ENCODE data around the gene TSPAN9.

Gene TSPAN9

GRCh38 chr12:3292677-3293412 is 215.7 kb downstream of the TSPAN9 start:
- peak overlapping the region; percentile 19 to 38 for H3K27ac Mint-ChIP-seq
- H3K4me1 Mint-ChIP-seq = no peaks in the 10 kb centered on the region
- H3K27me3 Mint-ChIP-seq = peaks cover 22% of the 10 kb centered on the region
- DNase-seq (no peak), ATAC-seq (no peak)
- H3K4me3 Mint-ChIP-seq = no peak overlapping the region
- no peaks in the 10 kb centered on the region for H3K9me3 Mint-ChIP-seq

GRCh38 chr12:3293446-3294161 is 216.4 kb downstream of the TSPAN9 start:
- no peaks in the 10 kb centered on the region for H3K4me1 Mint-ChIP-seq
- ATAC-seq (no peak), DNase-seq (no peak)
- H3K9me3 Mint-ChIP-seq = no peaks in the 10 kb centered on the region
- no peak overlapping the region for H3K4me3 Mint-ChIP-seq
- H3K27ac Mint-ChIP-seq = no peak overlapping the region
- H3K27me3 Mint-ChIP-seq = peaks cover 22% of the 10 kb centered on the region

- no peak for ATAC-seq
- Mint-ChIP-seq H3K27me3 (peaks cover 31% of the 10 kb centered on the region), H3K4me3 (no peak overlapping the region), H3K27ac (no peak overlapping the region), H3K9me3 (no peaks in the 10 kb centered on the region), H3K4me1 (peaks cover under 1% of the 10 kb centered on the region)
- DNase-seq = no peak
Observed at GRCh38 chr12:3294481-3294911, 217.3 kb downstream of the TSPAN9 start.

DNA sequence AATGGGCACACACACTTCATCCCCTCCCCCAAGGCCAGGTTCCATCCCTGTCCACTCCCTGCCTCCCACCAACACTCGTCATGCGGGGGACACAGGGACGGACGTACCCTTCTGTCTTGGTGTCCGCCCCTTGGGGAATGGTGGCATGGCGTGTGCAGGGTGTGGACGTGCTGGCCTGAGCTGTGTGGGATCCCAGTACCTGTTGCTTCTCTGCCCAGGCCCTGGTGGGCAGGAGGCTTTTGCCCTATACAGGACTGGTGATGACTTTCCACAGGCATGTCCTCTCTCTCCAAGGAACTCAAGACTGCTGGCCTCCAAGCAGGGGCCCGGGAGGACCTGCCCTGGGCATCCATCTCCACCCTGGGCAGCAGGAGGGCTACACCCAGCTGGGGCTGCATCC is 218.0 kb downstream of the TSPAN9 start:
- DNase-seq (no peak), ATAC-seq (no peak)
- H3K27ac Mint-ChIP-seq = no peak overlapping the region
- H3K4me3 Mint-ChIP-seq = no peak overlapping the region
- H3K4me1 Mint-ChIP-seq = peaks cover 8% of the 10 kb centered on the region
- H3K9me3 Mint-ChIP-seq = no peaks in the 10 kb centered on the region
- H3K27me3 Mint-ChIP-seq = peaks cover 39% of the 10 kb centered on the region

DNA sequence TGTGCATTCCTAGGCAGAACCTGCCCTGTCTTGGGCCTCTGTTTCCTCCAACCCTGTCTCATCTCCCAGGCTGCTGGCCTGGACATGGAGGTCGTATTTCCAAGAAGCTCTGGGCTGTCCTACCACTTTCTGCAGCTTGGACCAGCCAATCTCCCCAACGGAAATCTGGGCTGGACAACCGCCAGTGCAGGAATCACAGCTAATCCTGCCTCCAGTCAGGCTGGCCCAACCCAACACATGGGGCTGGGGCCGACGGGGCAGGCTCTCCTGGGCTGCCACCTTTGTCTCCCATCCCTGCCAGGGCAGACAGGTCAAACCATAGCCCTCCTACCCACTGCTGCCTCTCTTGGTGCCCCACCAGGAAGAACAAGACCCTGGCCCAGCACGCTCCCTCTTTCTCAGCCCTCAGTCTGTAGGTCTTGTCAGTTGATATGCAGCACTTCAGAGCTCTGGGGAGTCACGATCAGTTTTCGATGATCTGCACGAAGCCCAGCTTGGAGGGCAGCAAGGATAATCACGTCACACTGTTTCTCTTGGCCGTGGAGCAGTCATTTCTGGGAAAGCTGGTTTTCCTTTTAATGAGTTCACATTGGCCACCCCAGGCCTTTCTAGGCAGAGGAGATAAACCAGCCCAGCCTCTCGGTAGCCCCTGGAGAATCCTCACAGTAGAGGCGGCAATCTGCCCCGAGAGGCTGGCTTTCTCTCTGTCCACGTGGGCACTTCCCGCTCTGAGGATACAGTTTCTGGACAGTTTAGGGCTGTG is 218.6 kb downstream of the TSPAN9 start:
- H3K27ac Mint-ChIP-seq = no peak overlapping the region

DNA sequence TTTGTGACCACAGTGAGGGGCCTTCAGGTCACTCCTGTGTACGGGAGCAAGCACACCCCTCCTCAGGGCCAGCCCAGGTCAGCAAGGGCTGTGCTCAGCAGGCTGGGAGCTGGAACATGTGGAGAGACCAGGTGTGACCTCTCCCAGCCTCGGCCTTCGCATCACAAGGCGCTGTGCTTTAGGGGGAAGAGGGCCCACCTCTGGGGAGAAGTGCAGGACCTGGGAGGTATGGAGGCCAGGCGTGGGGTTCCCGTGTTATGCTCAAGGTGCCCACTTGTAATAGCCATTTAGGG is 219.2 kb downstream of the TSPAN9 start:
- Mint-ChIP-seq H3K9me3 (no peaks in the 10 kb centered on the region), H3K27me3 (peaks cover 48% of the 10 kb centered on the region), H3K4me1 (peaks cover 16% of the 10 kb centered on the region)

More for the DNA sequence above, 218.6 kb downstream of the TSPAN9 start:
- Mint-ChIP-seq H3K4me1 (peaks cover 14% of the 10 kb centered on the region), H3K4me3 (no peak overlapping the region), H3K27me3 (peaks cover 45% of the 10 kb centered on the region), H3K9me3 (no peaks in the 10 kb centered on the region)
- ATAC-seq (no peak), DNase-seq (no peak)

DNA sequence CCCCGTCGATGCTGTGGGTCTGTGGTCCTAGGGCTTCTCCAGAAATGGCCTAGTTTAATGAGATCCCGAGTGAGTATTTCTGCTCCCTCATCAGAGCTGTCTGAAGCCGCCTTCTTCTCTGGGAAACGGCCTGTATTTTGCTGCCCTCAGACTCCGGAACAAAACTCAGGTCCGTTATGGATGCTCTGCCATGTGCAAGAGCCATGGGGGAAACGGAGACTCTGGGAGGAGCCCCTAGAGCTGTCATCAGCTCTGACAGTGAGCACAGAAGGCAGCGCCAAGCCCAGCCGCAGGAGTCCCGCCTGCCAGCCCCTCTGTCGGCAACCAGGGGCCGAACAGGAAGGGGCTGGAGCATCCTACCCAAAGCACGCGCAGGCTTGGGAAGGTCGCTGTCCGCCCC is 221.4 kb downstream of the TSPAN9 start:
- DNase-seq = no peak
- no peak overlapping the region for H3K4me3 Mint-ChIP-seq
- H3K27ac Mint-ChIP-seq = no peak overlapping the region
- no peaks in the 10 kb centered on the region for H3K9me3 Mint-ChIP-seq
- no peak for ATAC-seq
- H3K4me1 Mint-ChIP-seq = peaks cover 16% of the 10 kb centered on the region
- H3K27me3 Mint-ChIP-seq = peaks cover 32% of the 10 kb centered on the region

More for the DNA sequence above, 219.2 kb downstream of the TSPAN9 start:
- Mint-ChIP-seq H3K27ac (no peak overlapping the region), H3K4me3 (no peak overlapping the region)
- no peak for DNase-seq
- ATAC-seq = no peak

- ATAC-seq = peak; percentile 82
- H3K27me3 Mint-ChIP-seq = peaks cover 32% of the 10 kb centered on the region
- peak; percentile 76 to 83 for DNase-seq
- H3K4me1 Mint-ChIP-seq = peaks cover 16% of the 10 kb centered on the region
- no peak overlapping the region for H3K27ac Mint-ChIP-seq
- H3K9me3 Mint-ChIP-seq = no peaks in the 10 kb centered on the region
- peak overlapping the region; percentile 71 to 72 for H3K4me3 Mint-ChIP-seq
Observed at GRCh38 chr12:3299929-3300832, 223.0 kb downstream of the TSPAN9 start.

GRCh38 chr12:3300833-3301401 is 223.7 kb downstream of the TSPAN9 start:
- Mint-ChIP-seq H3K27me3 (peaks cover 28% of the 10 kb centered on the region), H3K27ac (no peak overlapping the region), H3K4me3 (no peak overlapping the region), H3K9me3 (no peaks in the 10 kb centered on the region), H3K4me1 (peaks cover 16% of the 10 kb centered on the region)
- no peak for DNase-seq
- no peak for ATAC-seq

- Mint-ChIP-seq H3K4me1 (peaks cover 16% of the 10 kb centered on the region), H3K27ac (no peak overlapping the region), H3K9me3 (no peaks in the 10 kb centered on the region), H3K4me3 (no peak overlapping the region), H3K27me3 (peaks cover 25% of the 10 kb centered on the region)
- ATAC-seq (no peak), DNase-seq (no peak)
Observed at GRCh38 chr12:3302401-3303041, 225.3 kb downstream of the TSPAN9 start.

GRCh38 chr12:3303410-3304136 is 226.4 kb downstream of the TSPAN9 start:
- H3K27ac Mint-ChIP-seq = no peak overlapping the region
- no peaks in the 10 kb centered on the region for H3K9me3 Mint-ChIP-seq
- H3K4me1 Mint-ChIP-seq = peaks cover 16% of the 10 kb centered on the region
- no peak for DNase-seq
- H3K27me3 Mint-ChIP-seq = peaks cover 25% of the 10 kb centered on the region
- ATAC-seq = no peak
- H3K4me3 Mint-ChIP-seq = no peak overlapping the region

GRCh38 chr12:3304436-3305165 is 227.4 kb downstream of the TSPAN9 start:
- Mint-ChIP-seq H3K27ac (no peak overlapping the region), H3K27me3 (peaks cover 15% of the 10 kb centered on the region)

GRCh38 chr12:3305464-3305863 is 228.3 kb downstream of the TSPAN9 start:
- DNase-seq (no peak), ATAC-seq (no peak)
- H3K4me3 Mint-ChIP-seq = no peak overlapping the region
- peaks cover 7% of the 10 kb centered on the region for H3K27me3 Mint-ChIP-seq
- peaks cover 6% of the 10 kb centered on the region for H3K4me1 Mint-ChIP-seq
- no peak overlapping the region for H3K27ac Mint-ChIP-seq
- H3K9me3 Mint-ChIP-seq = no peaks in the 10 kb centered on the region

More at GRCh38 chr12:3304436-3305165, 227.4 kb downstream of the TSPAN9 start:
- DNase-seq (no peak), ATAC-seq (no peak)
- no peaks in the 10 kb centered on the region for H3K9me3 Mint-ChIP-seq
- peaks cover 14% of the 10 kb centered on the region for H3K4me1 Mint-ChIP-seq
- no peak overlapping the region for H3K4me3 Mint-ChIP-seq
